GM18505 (cell line): Measurements from ENCODE around the gene MPZL1.
"Not testable (repeated sequence)": the region's sequence is repeated elsewhere in the genome, so short reads cannot be mapped to it uniquely, and the experiment has no call there.

Experiments
- ATAC-seq: cut with Tn5 transposase; IDR thresholded peaks from one replicate; pipeline ENCODE4 v1.9.1; 2021; ENCODE audit not compliant: unreplicated experiment
- POLR2A ChIP-seq: IDR thresholded peaks from 4 replicates; pipeline ENCODE4 v1.6.1; 2011; ENCODE audit warnings: borderline replicate concordance; ENCODE audit not compliant: insufficient read depth, insufficient read length; ENCODE audit errors: extremely low read depth

Gene MPZL1

GRCh38 chr1:167718914-167719691 lies 2.7 kb upstream of the MPZL1 start:
- no peak for TF ChIP-seq POLR2A
- ATAC-seq, result no peak

GRCh38 chr1:167719715-167720421 lies 1.9 kb upstream of the MPZL1 start:
- ATAC-seq, result not testable (repeated sequence)

- TF ChIP-seq POLR2A, result no peak
- ATAC-seq, result no peak
Observed at GRCh38 chr1:167720965-167721616, 691 bp upstream of the MPZL1 start.

GRCh38 chr1:167722152-167722869 lies 529 bp downstream of the MPZL1 start:
- no peak for TF ChIP-seq POLR2A
- ATAC-seq, result peak; percentile 17

GRCh38 chr1:167722870-167723251 lies 1.1 kb downstream of the MPZL1 start:
- ATAC-seq, result no peak
- TF ChIP-seq POLR2A, result no peak

- TF ChIP-seq POLR2A, result no peak
- no peak for ATAC-seq
Observed at GRCh38 chr1:167723707-167724323, 2.0 kb downstream of the MPZL1 start.

GRCh38 chr1:167726008-167726407 lies 4.2 kb downstream of the MPZL1 start:
- no peak for TF ChIP-seq POLR2A
- ATAC-seq, result no peak

GRCh38 chr1:167728818-167729410 lies 7.1 kb downstream of the MPZL1 start:
- TF ChIP-seq POLR2A, result no peak
- no peak for ATAC-seq

GRCh38 chr1:167734227-167734626 lies 12.4 kb downstream of the MPZL1 start:
- no peak for ATAC-seq
- no peak for TF ChIP-seq POLR2A

GRCh38 chr1:167734841-167735240 lies 13.1 kb downstream of the MPZL1 start:
- no peak for TF ChIP-seq POLR2A
- ATAC-seq, result no peak

- no peak for TF ChIP-seq POLR2A
- ATAC-seq, result no peak
Observed at GRCh38 chr1:167737169-167737568, 15.4 kb downstream of the MPZL1 start.

- TF ChIP-seq POLR2A, result no peak
- no peak for ATAC-seq
Observed at GRCh38 chr1:167738158-167738557, 16.4 kb downstream of the MPZL1 start.
